ENCODE measurements around the gene ENTPD2. TPM values are rescaled to one million over a fixed set of nuclear protein-coding genes. Genes with fewer than 3 reads are reported as not detected.

The ENTPD2 gene
- total and polyA plus RNA-seq, 11 donors: 0.50 to 2.9 (median 1.2) TPM

- intact Hi-C loops (cut with DNase I): no loop called here
- ATAC-seq (no peak), DNase-seq (peak in 2 of 5 donors; percentile 62 to 73)
- Histone ChIP-seq H3K4me1 (peaks cover 0 to 39% (median 22%) of the 10 kb centered on the region in 12 donors), H3K36me3 (peaks cover 0 to 48% (median 41%) of the 10 kb centered on the region in 9 donors), H3K27ac (peak overlapping the region in 3 of 12 donors; percentile 12 to 55 (median 12)), H3K4me3 (no peak overlapping the region), H3K9me3 (no peaks in the 10 kb centered on the region), H3K27me3 (no peaks in the 10 kb centered on the region)
- WGBS, 4 donors: 74 to 81% (median 78%) methylated on average over 6 to 12 of the region's 12 CpGs
- TF ChIP-seq POLR2A (IDR thresholded peaks at IDR 0.05) (no peak), CTCF (IDR thresholded peaks at IDR 0.05) (no peak)
Observed at GRCh38 chr9:137083394-137084004, 29.6 kb upstream of the ENTPD2 start.

DNA sequence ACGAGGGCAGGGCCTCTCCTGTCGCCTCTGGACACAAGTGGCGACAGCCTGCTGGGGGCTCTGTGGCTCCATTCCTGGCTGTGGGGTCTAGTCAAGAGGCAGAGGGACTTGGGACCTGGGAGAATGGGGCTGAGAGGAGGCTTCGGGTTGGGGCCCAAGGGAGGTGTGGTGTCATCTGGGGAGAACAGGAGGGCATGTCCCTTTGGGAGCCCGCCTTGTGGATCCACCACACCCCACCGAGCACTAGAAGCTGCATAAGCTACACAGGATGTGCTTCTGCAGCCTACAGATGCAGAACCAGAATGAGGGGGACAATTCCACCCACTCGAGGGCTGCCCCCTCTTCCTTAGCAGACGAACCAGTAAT, 29.0 kb upstream of the ENTPD2 start:
- no peaks in the 10 kb centered on the region for H3K9me3 ChIP-seq
- TF ChIP-seq POLR2A (IDR thresholded peaks at IDR 0.05) (no peak), CTCF (IDR thresholded peaks at IDR 0.05) (no peak)
- no peak overlapping the region for H3K27ac ChIP-seq
- DNase-seq (no peak), ATAC-seq (no peak)
- no peak overlapping the region for H3K4me3 ChIP-seq
- peaks cover 0 to 50% (median 40%) of the 10 kb centered on the region in 9 donors for H3K36me3 ChIP-seq
- intact Hi-C loops (cut with DNase I): no loop called here
- WGBS, 4 donors: 83 to 89% (median 87%) methylated on average over 6 to 8 of the region's 8 CpGs
- peaks cover 0 to 40% (median 24%) of the 10 kb centered on the region in 12 donors for H3K4me1 ChIP-seq
- H3K27me3 ChIP-seq: no peaks in the 10 kb centered on the region

- WGBS, 4 donors: 89 to 97% (median 94%) methylated on average over 4 to 16 of the region's 16 CpGs
- Histone ChIP-seq H3K27ac (no peak overlapping the region), H3K9me3 (no peaks in the 10 kb centered on the region), H3K36me3 (peaks cover 0 to 50% (median 40%) of the 10 kb centered on the region in 9 donors), H3K27me3 (no peaks in the 10 kb centered on the region), H3K4me1 (peaks cover 0 to 37% (median 21%) of the 10 kb centered on the region in 12 donors), H3K4me3 (no peak overlapping the region)
- TF ChIP-seq CTCF (IDR thresholded peaks at IDR 0.05) (no peak), POLR2A (IDR thresholded peaks at IDR 0.05) (no peak)
- ATAC-seq: no peak
- intact Hi-C loops (cut with DNase I): no loop called here
- no peak for DNase-seq
Observed at GRCh38 chr9:137082222-137082924, 28.5 kb upstream of the ENTPD2 start.

DNA sequence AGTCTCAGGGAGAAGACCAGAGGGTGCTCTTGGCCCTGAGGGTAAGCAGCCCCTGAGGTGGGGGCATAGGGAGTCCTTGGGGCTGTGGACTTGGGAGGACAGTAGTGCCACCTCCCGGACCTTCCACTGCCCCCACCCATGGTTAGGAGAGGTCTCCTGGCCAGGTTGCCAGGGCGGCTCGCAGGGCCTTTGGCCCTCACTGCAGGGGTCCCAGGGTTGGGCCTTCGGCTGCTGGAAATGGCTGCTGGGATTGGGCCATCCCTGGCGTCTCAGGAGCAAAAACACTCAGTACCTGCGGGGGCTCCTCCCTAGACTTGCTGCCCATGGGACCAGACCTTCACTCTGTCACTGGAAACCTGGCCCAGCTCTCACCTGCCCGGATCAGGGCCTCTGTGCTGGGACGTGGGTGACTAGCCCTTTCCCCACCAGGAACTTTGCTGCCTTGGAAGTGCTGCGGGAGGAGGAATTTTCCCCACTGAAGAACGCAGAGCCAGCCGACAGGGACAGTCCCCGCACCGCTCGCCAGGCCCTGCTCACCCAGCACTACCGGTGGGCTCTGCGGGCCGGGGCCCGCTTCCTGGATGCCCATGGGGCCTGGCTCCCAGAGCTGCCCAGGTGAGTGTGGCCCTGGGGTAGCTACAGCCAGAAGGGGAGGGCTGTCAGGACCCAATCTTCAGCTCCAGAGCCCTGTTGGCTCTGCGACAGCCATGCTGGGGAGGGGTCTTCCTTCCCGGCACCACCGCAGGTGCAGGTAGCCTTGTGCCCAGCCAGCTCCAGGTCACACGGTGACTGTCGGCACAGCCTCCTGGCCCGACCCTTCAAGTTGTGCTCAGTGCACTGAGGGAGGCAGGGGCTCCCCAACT, 26.6 kb upstream of the ENTPD2 start:
- WGBS, 4 donors: 84 to 95% (median 89%) methylated on average over 11 to 24 of the region's 24 CpGs
- H3K9me3 ChIP-seq: no peaks in the 10 kb centered on the region
- peaks cover 0 to 50% (median 40%) of the 10 kb centered on the region in 9 donors for H3K36me3 ChIP-seq
- H3K27ac ChIP-seq: no peak overlapping the region
- H3K4me1 ChIP-seq: peaks cover 0 to 35% (median 14%) of the 10 kb centered on the region in 12 donors
- ATAC-seq (no peak), DNase-seq (no peak)
- intact Hi-C loops (cut with DNase I): no loop called here
- no peak for TF ChIP-seq CTCF (IDR thresholded peaks at IDR 0.05)
- no peak for TF ChIP-seq POLR2A (IDR thresholded peaks at IDR 0.05)
- no peaks in the 10 kb centered on the region for H3K27me3 ChIP-seq
- no peak overlapping the region for H3K4me3 ChIP-seq
